HFFc6 (cell line): ENCODE data around the gene ESAM. TPM values are rescaled to one million over a fixed set of nuclear protein-coding genes. Genes with fewer than 3 reads are reported as not detected.
A peak's percentile ranks its signal among the peaks of the same experiment; 100 is the strongest.
"Not testable (repeated sequence)": the region's sequence is repeated elsewhere in the genome, so short reads cannot be mapped to it uniquely, and the experiment has no call there.

ENCODE experiments used
- DNase-seq: peaks from one replicate; pipeline ENCODE4 v3.0.0-alpha.2; 2018
- H3K27ac Mint-ChIP-seq: 2 replicates; pipeline ENCODE4 v1.8.0; 2020; ENCODE audit warnings: mild to moderate bottlenecking, mixed read lengths
- H3K27me3 Mint-ChIP-seq: 2 replicates; pipeline ENCODE4 v1.8.0; 2021; ENCODE audit warnings: mild to moderate bottlenecking, moderate library complexity, mixed read lengths; ENCODE audit not compliant: insufficient read depth
- H3K36me3 Mint-ChIP-seq: 2 replicates; pipeline ENCODE4 v1.8.0; 2021; ENCODE audit warnings: low read depth, mixed read lengths
- H3K4me1 Mint-ChIP-seq: 2 replicates; pipeline ENCODE4 v1.8.0; 2020; ENCODE audit warnings: low read depth, mixed read lengths
- H3K4me3 Mint-ChIP-seq: 2 replicates; pipeline ENCODE4 v1.8.0; 2020; ENCODE audit warnings: mild to moderate bottlenecking, moderate library complexity, mixed read lengths
- H3K9me3 Mint-ChIP-seq: 2 replicates; pipeline ENCODE4 v1.8.0; 2020; ENCODE audit warnings: mild to moderate bottlenecking, mixed read lengths
- total RNA-seq, 6 experiments: library from RNA; stranded (reverse); fragmentation: NEBNext Ultra II Directional; extraction: Animal tissue kit (Norgen Biotek cat#: 25700); gene quantifications; 2 replicates in 1 of 6; 3 replicates in 5 of 6; pipeline ENCODE4 v1.2.3, GENCODE V29; 2021
- TF ChIP-seq, protein P1 (sequence below): fragments of 200-600 bp; sonication (generic); IDR thresholded peaks from 2 replicates; pipeline ENCODE4 v1.5.0; 2021; ENCODE audit warnings: antibody characterized with exemption, mild to moderate bottlenecking

ESAM gene
- total RNA-seq, 6 experiments from 2014 or later, result 0.11 to 0.14 (median 0.12) TPM; not detected in 3

DNA sequence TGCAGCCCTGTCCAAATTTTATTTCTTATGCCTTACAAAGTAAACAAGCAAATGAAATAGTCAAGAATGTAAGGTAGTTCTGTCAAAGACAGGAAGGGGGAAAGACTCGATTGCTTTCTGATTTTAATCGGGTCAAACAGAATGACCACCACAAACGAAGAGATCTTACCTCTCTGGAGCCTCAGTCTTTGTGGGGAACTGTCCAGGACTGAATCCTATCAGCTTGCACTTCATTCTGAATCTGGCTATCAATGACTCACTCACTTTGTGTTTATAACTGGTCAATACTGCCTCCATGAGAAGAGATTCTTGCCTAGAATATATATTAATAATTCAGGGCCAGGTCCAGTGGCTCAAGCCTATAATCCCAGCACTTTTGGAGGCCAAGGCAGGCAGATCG is 20.9 kb upstream of the ESAM start:
- H3K9me3 Mint-ChIP-seq, result no peaks in the 10 kb centered on the region
- H3K4me3 Mint-ChIP-seq, result no peak overlapping the region
- DNase-seq, result no peak
- peaks cover 2% of the 10 kb centered on the region for H3K4me1 Mint-ChIP-seq
- H3K27ac Mint-ChIP-seq, result no peak overlapping the region
- H3K36me3 Mint-ChIP-seq, result peaks cover 6% of the 10 kb centered on the region
- TF ChIP-seq, protein P1, sequence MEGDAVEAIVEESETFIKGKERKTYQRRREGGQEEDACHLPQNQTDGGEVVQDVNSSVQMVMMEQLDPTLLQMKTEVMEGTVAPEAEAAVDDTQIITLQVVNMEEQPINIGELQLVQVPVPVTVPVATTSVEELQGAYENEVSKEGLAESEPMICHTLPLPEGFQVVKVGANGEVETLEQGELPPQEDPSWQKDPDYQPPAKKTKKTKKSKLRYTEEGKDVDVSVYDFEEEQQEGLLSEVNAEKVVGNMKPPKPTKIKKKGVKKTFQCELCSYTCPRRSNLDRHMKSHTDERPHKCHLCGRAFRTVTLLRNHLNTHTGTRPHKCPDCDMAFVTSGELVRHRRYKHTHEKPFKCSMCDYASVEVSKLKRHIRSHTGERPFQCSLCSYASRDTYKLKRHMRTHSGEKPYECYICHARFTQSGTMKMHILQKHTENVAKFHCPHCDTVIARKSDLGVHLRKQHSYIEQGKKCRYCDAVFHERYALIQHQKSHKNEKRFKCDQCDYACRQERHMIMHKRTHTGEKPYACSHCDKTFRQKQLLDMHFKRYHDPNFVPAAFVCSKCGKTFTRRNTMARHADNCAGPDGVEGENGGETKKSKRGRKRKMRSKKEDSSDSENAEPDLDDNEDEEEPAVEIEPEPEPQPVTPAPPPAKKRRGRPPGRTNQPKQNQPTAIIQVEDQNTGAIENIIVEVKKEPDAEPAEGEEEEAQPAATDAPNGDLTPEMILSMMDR, result no peak
- no peaks in the 10 kb centered on the region; the same call in 1 of the 2 replicates for H3K27me3 Mint-ChIP-seq

DNA sequence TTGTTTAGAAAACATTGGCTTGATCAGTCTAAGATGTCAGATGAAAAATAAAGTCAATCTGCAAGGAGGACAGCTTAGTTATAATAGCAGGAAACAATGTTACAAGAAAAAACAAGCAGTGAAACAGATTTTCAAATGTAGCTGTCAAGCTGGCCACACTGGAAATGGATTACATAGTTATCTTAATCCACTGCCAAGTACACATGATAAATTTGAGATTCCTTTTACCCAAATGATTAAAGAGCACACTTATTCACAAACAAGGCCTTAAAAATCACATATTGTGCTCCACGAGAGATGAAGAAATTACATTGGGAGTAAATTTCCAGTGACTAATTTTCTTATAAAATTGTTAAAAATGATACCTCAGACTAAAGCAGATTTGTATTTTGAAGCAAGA is 17.5 kb upstream of the ESAM start:
- Mint-ChIP-seq H3K9me3 (no peaks in the 10 kb centered on the region), H3K4me3 (no peak overlapping the region), H3K36me3 (peaks cover 21% of the 10 kb centered on the region), H3K27ac (no peak overlapping the region), H3K4me1 (no peaks in the 10 kb centered on the region), H3K27me3 (no peaks in the 10 kb centered on the region; the same call in 1 of the 2 replicates)
- DNase-seq, result no peak
- TF ChIP-seq, protein P1, result no peak

DNA sequence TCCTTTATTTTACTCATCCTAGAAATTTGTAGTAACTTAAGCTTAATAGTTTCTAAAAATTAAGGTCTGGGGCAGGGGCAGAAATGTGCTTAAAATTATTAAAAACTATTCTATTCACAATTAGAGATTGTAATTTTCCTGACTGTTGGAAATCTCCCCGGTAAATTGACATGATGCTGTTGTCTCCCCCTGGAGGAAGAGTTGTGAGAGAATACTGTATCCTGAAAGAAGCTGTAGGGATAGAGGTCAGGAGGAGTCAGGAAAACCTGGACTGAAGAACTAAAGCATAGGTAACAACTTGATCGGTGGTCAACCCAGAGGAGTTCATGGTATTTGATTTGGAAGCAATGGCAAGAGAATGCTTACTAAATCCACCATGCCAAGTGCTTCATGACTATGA is 16.2 kb upstream of the ESAM start:
- H3K27me3 Mint-ChIP-seq, result no peaks in the 10 kb centered on the region; the same call in 1 of the 2 replicates
- TF ChIP-seq, protein P1, result peak; percentile 54
- DNase-seq, result no peak

GRCh38 chr11:124776865-124777645 is 15.0 kb upstream of the ESAM start:
- peaks cover 23% of the 10 kb centered on the region for H3K36me3 Mint-ChIP-seq
- DNase-seq, result no peak
- no peak overlapping the region for H3K27ac Mint-ChIP-seq
- no peaks in the 10 kb centered on the region for H3K9me3 Mint-ChIP-seq
- H3K4me3 Mint-ChIP-seq, result no peak overlapping the region
- H3K27me3 Mint-ChIP-seq, result no peaks in the 10 kb centered on the region; the same call in 1 of the 2 replicates
- TF ChIP-seq, protein P1, result no peak
- H3K4me1 Mint-ChIP-seq, result peaks cover under 1% of the 10 kb centered on the region; the same call in 1 of the 2 replicates

More for the DNA sequence above, 16.2 kb upstream of the ESAM start:
- Mint-ChIP-seq H3K27ac (no peak overlapping the region), H3K4me1 (no peaks in the 10 kb centered on the region), H3K4me3 (no peak overlapping the region), H3K36me3 (peaks cover 21% of the 10 kb centered on the region), H3K9me3 (no peaks in the 10 kb centered on the region)

DNA sequence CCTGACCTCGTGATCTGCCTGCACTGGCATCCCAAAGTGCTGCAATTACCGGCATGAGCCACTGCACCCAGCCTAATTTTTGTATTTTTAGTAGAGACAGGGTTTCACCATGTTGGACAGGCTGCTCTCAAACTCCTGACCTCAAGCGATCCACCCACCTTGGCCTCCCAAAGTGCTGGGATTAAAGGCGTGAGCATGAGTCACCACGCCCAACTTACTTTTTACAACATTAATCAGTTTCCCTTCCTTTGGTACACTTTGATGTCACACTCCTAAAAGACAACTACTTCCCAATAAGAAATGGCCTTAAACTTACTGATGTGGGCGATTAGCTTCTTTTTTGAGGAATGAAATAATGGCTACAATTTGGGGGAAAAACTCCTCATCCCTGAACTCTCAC is 8.9 kb upstream of the ESAM start:
- not testable (repeated sequence) for H3K4me3 Mint-ChIP-seq, H3K27ac Mint-ChIP-seq, H3K27me3 Mint-ChIP-seq, H3K9me3 Mint-ChIP-seq, DNase-seq
- Mint-ChIP-seq H3K4me1 (peaks cover 34% of the 10 kb centered on the region), H3K36me3 (peaks cover 13% of the 10 kb centered on the region)
